A673 (cell line): ENCODE data around the gene MRGPRX2. TPM values are rescaled to one million over a fixed set of nuclear protein-coding genes. Genes with fewer than 3 reads are reported as not detected.

Source experiments
- BruUV-seq: library from RNA; stranded (reverse); fragments of 400-500 nt; replicated peaks from 2 replicates; lab custom pipeline; 2021; lab: Mats Ljungman, UMichigan
- CTCF ChIA-PET: fragments of 300-600 bp; sonication (Branson Sonifier 250); formaldehyde crosslinking; loops from one replicate; lab custom pipeline; 2022; ENCODE audit warnings: antibody characterized with exemption; lab: Charles Lee
- POLR2A ChIA-PET: fragments of 300-600 bp; sonication (Branson Sonifier 250); formaldehyde crosslinking; loops from one replicate; lab custom pipeline; 2022; ENCODE audit warnings: antibody characterized with exemption; ENCODE audit not compliant: low non-redundant PET; lab: Charles Lee
- DNase-seq: peaks from one replicate; pipeline ENCODE4 v3.0.0-alpha.2; 2015; ENCODE audit warnings: low spot score
- H3K27ac ChIP-seq: fragments of 200-600 bp; sonication (generic); 2 replicates; pipeline ENCODE4 v1.5.1; 2016; ENCODE audit warnings: mixed run types, low read depth, mild to moderate bottlenecking, mixed read lengths, antibody characterized with exemption, low read length; ENCODE audit not compliant: poor library complexity, severe bottlenecking
- H3K27me3 ChIP-seq: fragments of 200-600 bp; sonication (generic); replicated peaks from 2 replicates; pipeline ENCODE4 v1.6.1; 2017; ENCODE audit warnings: mixed run types, low read depth, mild to moderate bottlenecking, mixed read lengths, antibody characterized with exemption, low read length; ENCODE audit not compliant: insufficient read depth, poor library complexity
- H3K36me3 ChIP-seq: fragments of 200-600 bp; sonication (generic); 2 replicates; pipeline ENCODE4 v1.6.1; 2016; ENCODE audit warnings: mixed run types, mild to moderate bottlenecking, mixed read lengths, antibody characterized with exemption, low read length; ENCODE audit not compliant: insufficient read depth, poor library complexity, severe bottlenecking
- H3K4me1 ChIP-seq: fragments of 200-600 bp; sonication (generic); 2 replicates; pipeline ENCODE4 v1.6.1; 2017; ENCODE audit warnings: mixed run types, mild to moderate bottlenecking, mixed read lengths, antibody characterized with exemption, low read length; ENCODE audit not compliant: insufficient read depth, poor library complexity, severe bottlenecking
- H3K4me3 ChIP-seq: fragments of 200-600 bp; sonication (generic); 2 replicates; pipeline ENCODE4 v1.5.1; 2016; ENCODE audit warnings: low read depth, mixed run types, mild to moderate bottlenecking, mixed read lengths, low read length; ENCODE audit not compliant: poor library complexity, severe bottlenecking
- H3K9me3 ChIP-seq: fragments of 200-600 bp; sonication (generic); 2 replicates; pipeline ENCODE4 v1.6.1; 2016; ENCODE audit warnings: mixed run types, low read depth, mild to moderate bottlenecking, mixed read lengths, antibody characterized with exemption, low read length; ENCODE audit not compliant: poor library complexity, severe bottlenecking
- EZH2 ChIP-seq: fragments of 200-600 bp; sonication (generic); IDR thresholded peaks from 2 replicates; pipeline ENCODE4 v1.6.1; 2017; ENCODE audit warnings: borderline replicate concordance, low read depth, mild to moderate bottlenecking, mixed read lengths, antibody characterized with exemption, low read length; ENCODE audit not compliant: poor library complexity, severe bottlenecking
- intact Hi-C: fragments of 100-400 bp; cut with micrococcal nuclease; formaldehyde crosslinking; loops from one replicate; pipeline ENCODE4 v1.10.0; 2022; ENCODE audit not compliant: unreplicated experiment
- total RNA-seq: library from RNA; stranded (reverse); gene quantifications from 2 replicates; pipeline ENCODE4 v1.2.3, GENCODE V29; 2021
- TF ChIP-seq, protein P1 (sequence below): fragments of 300-800, 200-600 bp; sonication (generic); conservative IDR thresholded peaks from 2 replicates; pipeline ENCODE4 v1.5.1; 2017; ENCODE audit warnings: low read depth, mild to moderate bottlenecking, antibody characterized with exemption, low read length, moderate library complexity, mixed read lengths

The MRGPRX2 gene
- total RNA-seq, 1 experiment from 2014 or later, result not detected

DNA sequence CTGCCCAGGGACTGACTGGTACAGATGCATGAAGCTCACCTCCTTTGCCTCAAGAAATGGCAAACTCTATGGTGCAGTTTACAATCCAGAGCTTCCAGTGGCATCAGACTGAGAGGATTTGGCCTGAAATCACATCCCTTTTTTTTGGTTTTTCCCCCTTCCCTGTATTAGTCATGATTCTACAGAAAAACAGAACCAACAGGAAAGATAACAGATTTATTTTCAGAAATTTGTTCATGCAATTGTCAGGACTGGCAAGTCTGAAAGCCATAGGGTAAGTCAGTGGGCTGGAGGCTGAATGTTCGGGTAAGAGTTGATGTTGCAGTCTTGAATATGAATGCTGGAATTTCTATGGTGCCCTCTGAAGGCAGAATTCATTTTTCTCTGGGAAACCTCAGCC, 44.5 kb upstream of the MRGPRX2 start:
- H3K27me3 ChIP-seq, result no peaks in the 10 kb centered on the region
- no peak overlapping the region for H3K27ac ChIP-seq
- no peaks in the 10 kb centered on the region for H3K4me1 ChIP-seq
- H3K9me3 ChIP-seq, result no peaks in the 10 kb centered on the region
- no peak for DNase-seq
- CTCF ChIA-PET, result no interaction called here
- TF ChIP-seq, protein P1, sequence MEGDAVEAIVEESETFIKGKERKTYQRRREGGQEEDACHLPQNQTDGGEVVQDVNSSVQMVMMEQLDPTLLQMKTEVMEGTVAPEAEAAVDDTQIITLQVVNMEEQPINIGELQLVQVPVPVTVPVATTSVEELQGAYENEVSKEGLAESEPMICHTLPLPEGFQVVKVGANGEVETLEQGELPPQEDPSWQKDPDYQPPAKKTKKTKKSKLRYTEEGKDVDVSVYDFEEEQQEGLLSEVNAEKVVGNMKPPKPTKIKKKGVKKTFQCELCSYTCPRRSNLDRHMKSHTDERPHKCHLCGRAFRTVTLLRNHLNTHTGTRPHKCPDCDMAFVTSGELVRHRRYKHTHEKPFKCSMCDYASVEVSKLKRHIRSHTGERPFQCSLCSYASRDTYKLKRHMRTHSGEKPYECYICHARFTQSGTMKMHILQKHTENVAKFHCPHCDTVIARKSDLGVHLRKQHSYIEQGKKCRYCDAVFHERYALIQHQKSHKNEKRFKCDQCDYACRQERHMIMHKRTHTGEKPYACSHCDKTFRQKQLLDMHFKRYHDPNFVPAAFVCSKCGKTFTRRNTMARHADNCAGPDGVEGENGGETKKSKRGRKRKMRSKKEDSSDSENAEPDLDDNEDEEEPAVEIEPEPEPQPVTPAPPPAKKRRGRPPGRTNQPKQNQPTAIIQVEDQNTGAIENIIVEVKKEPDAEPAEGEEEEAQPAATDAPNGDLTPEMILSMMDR, result no peak
- no peak for TF ChIP-seq EZH2
- H3K4me3 ChIP-seq, result no peak overlapping the region
- intact Hi-C loops, result no loop called here
- no TSS peak for BruUV-seq
- POLR2A ChIA-PET, result no interaction called here
- no peaks in the 10 kb centered on the region for H3K36me3 ChIP-seq

DNA sequence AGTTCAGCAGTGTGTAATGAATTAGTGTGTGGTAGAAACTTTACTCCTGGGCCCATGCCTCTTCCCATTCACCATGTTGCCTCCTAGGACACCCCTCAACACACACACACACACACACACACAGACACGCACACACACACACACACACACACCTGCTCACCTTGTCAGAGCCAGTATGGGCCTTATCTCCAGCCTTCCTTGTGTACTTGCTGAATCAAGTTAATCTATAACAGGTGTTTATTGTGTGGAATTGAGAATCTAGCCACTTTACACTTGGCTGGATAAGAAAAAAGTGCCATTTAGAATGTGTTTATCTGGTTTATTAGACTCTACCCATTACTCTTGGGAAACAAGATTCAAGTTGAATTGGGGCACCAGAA, 42.0 kb upstream of the MRGPRX2 start:
- Histone ChIP-seq H3K36me3 (no peaks in the 10 kb centered on the region), H3K9me3 (no peaks in the 10 kb centered on the region), H3K4me3 (no peak overlapping the region), H3K4me1 (no peaks in the 10 kb centered on the region), H3K27ac (no peak overlapping the region), H3K27me3 (no peaks in the 10 kb centered on the region)
- BruUV-seq, result no TSS peak
- ChIA-PET POLR2A (no interaction called here), CTCF (no interaction called here)
- intact Hi-C loops, result no loop called here
- DNase-seq, result no peak
- TF ChIP-seq, protein P1, result no peak
- no peak for TF ChIP-seq EZH2

DNA sequence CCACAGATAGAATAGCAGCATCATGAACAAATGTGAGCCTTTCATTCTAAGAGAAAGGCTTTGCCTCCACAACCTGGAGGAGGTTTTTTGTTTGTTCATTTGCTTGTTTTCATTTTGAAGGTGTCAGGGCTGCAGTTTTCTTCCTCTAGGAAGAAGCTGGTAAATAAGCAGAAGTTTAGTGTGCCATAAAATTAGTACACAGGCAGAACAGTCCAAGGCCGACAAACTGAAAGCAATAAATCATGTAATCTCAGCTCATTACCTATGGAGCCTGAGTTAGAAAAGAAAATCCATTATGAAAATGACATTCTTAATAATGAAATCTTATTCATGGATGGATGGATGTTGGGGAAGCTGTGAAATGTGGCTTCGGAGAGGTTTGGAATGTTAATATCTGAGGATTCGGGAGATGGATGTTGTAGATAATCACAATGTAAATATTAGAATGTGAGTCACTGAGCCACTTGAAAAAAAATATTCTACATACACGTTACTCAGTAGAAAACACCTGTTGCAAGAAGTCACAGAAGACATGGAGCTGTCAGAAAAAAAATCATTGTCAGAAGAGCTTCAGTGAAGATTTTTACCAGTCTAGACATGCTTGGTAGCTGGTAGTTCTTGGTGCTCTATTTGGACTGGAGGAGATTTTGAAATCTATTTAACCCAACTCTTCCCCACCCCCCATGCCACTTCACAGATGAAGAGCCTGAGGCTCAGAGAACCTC, 41.4 kb upstream of the MRGPRX2 start:
- BruUV-seq, result no TSS peak
- H3K27ac ChIP-seq, result no peak overlapping the region
- H3K4me1 ChIP-seq, result no peaks in the 10 kb centered on the region
- CTCF ChIA-PET, result no interaction called here
- POLR2A ChIA-PET, result no interaction called here
- no peaks in the 10 kb centered on the region for H3K36me3 ChIP-seq
- H3K9me3 ChIP-seq, result no peaks in the 10 kb centered on the region
- H3K4me3 ChIP-seq, result no peak overlapping the region
- intact Hi-C loops, result no loop called here
- no peak for DNase-seq
- H3K27me3 ChIP-seq, result no peaks in the 10 kb centered on the region
- TF ChIP-seq, protein P1, result no peak
- no peak for TF ChIP-seq EZH2
